NCI-H226 (cell line): ENCODE results near the gene IKZF2.

Experiments used
- DNase-seq: peaks from one replicate; pipeline ENCODE4 v3.0.0-alpha.2; 2015

The IKZF2 gene

DNA sequence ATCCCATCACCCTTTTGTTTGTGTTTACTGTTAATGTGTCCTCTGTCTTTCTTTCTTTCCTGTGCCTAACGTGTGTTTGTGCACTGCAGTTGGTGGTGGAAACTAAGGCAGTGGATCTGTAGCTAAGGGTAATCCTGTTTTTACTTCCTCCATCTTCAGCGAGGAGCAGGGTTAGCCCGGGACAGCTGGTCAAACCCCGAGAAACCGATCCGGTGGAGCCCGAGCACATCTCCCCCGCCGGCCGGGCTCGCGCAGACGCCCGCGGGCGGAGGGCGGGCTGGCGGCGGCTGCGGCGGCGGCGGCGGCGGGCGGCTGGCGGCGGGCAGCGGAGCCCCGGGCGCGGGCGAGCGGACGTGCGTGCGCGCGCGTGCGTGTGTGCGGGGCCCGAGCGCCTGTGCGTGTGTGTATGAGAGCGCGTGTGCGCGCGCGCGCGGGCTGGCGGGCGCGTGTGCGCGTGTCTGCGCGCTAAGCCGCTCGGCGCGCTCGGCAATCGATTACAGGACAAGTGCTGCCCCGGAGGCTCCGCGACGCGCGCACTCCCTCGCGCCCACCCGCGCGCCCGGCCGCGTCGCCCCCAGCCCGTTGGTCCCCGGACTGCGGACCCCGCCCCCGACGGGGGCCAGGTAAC, at the start of gene IKZF2:
IKZF2 (minus strand) TSS at position 176 of the 628 bp plus-strand sequence. CDS start 2,983 bp downstream, outside the sequence.
- DNase-seq, result peak; percentile 47

DNA sequence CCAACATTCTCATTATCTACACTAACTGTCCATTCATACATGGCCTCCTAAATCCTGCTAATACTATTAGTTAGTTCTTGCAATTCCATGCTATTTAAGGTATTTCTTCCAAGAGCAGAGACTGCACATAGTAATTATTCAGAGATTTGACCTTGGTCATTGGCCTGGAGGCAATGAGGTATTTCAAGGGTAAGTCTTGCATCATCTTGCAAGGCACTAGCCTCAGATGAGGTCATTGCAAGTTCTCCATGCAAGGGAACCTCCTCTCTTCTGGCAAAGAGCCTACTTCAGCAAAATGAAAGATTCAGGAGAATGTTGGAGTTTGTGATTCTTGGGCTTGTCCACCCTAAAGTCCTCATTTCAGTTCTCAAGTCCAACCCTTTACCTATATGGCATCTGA, 48.5 kb upstream of the IKZF2 start:
- DNase-seq, result peak; percentile 25

DNA sequence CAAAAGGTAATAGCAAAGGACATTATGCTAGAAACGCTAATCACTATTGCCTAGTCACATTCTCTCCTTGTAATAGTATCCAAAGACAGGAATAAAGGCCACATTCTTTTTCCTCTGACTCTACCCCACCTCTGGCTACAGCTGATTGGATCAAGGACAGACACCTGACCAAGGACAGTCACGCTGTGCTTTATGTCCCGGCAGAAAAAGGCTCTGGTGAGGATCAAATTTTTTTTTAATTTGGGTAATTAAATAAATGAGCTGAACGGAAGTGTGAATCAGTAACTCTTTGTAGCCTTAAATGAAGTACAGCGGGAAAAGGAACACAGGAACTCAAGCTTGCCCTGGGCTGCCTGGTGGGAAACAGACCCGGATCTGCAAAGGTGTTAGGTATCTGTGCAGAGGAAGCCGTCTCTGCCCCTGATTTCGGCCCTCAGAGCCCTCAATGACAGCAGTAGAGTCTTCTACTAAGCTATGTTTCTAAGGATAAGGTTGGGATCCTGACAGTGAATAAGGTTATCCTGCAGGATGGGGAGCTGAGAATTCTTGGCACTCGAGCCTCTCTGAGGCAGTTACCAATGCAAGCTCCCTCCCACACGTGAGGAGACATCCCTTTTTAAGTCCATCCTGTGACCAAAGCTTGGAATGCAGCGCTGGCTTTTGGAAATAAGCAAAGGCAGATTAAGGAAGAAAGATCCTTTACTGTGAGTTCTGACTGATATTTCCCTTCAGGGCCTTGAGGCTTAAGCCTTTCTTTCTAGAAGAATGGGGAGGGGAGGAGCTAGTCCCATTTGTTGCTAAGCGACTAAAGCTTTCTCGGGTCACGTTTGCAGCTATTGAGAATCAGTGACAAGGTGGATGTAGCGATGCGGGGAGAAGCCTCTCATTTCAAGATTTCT, 37.8 kb upstream of the IKZF2 start:
- DNase-seq, result peak; percentile 25

DNA sequence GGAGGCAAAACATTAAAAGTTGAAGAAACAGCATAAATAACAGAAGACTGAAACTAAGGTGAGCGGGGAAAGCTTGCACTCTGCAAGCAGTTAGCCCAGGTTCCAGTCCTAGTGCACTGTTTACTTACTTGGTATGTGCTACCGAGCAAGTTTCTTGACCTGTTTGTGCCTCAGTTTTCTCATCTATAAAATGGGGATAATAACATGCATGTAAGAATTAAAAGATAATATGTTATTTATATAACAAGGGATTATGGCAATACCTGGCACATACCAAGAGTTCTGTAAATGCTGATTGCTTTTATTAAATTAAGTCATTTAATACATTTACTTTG, 37.1 kb upstream of the IKZF2 start:
- DNase-seq, result no peak

DNA sequence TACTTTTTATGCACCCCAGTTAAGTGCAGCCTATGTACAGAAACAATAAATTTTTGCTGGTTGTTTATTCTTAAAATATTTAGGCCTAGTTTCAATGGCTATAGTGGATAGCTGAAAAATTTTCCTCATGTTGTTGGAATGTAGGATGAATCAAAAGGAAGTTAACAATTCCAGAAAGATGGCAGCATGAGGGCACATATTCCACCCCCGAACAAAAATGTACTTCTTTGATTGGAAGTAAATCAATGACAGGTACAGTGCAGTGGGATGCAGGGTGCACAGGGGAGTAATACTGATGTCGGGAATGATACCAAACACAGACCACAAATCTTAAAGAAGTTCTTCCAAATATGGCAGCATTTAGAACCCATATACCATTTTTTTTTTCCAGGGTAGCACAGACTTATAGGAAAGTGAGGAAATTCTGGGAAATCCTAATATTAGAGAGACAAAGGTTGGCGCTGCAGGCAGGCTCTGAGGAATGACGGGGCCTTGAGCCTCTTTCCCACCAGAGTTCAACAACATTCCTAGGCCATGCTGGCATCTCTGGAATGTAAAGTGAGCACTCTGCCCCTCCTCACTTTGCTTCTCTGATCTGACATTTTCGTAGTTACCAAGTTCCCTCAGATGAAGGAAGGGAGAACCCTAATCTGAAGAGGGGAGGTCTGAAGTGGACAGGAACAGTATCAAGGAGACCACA, 36.6 kb upstream of the IKZF2 start:
- DNase-seq, result peak; percentile 76

DNA sequence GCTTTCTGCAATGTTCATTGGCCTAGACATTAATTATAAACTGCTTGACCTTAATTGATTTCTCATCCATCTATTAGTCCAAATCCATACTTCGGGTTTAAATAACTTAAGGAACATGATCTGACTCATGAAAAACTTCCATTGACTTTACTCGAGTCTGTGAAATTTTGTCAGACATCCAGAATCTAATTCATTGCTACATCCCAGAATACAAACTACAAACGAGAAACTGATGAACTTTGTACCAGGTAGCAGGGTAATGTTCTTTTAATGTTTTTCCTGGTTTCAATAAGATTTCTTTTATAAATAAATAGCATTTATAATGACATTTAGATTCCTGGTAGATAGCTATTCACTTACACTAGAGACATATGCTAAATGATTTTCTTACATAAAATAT, 36.0 kb upstream of the IKZF2 start:
- DNase-seq, result no peak

DNA sequence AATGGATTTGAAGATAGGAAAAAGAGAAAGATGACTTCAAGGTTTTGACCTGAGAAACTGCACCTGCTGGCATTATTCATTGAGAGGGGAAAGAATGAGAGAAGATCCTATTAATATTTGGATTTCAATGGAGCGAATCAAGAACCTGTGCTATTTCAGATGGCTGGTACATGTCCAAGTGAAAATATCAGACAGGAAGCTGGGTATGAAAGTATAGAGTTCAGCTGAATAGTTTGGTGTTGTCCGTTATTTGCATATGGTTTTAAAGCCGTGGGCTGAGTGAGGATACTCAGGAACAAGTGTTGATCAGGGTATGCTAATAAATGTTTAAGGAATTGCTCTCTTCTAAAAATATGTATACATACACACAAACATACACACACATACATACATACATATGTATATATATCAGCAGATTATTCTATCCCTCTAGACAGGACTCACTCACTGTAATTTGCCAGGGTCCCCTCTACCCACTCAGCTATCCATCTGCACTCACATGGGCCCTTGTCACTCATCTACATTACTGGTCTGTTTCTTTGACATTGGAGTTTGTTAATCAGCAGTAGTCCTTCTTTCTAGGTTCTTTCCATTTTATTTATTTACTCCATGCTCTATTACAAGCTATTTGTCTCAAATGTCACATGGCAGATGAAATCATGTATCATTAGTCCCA, 33.9 kb upstream of the IKZF2 start:
- DNase-seq, result no peak

DNA sequence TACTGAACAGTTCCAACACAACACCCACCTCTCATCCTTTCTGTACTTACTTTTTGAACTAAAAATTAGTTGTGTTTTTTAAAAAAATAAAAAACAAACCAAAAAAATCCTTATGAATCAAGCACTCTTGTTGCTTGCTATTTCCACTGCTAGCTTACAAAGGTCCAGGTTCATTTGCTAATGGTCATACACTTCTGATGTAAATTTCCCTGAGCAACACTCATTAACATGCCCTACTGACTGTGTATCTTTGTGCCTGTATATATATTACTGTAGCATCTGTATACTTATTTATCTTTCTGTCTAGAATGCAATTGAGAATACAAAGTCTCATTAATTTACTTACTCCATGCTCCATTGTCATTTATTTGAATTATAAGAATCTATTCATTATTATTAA, 30.3 kb upstream of the IKZF2 start:
- DNase-seq, result no peak

DNA sequence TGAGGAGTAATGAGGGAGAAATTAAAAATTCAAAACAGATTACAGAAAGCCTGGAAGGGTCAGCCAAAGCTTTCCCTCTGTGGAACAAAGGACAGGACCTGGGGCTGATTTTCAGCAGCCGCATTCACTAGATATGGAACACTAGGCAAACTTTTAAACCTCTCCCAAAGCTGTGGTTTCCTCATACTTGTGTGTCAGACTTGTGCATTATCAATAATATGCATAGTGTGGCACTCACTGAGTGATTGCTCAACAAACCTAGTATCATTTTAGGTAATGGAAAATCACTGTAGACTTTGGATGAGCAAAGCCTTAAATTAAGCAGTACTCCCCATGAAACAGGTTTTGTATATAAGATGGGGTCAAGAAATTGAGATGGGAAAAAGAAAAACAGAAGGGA, 26.3 kb upstream of the IKZF2 start:
- DNase-seq, result no peak

DNA sequence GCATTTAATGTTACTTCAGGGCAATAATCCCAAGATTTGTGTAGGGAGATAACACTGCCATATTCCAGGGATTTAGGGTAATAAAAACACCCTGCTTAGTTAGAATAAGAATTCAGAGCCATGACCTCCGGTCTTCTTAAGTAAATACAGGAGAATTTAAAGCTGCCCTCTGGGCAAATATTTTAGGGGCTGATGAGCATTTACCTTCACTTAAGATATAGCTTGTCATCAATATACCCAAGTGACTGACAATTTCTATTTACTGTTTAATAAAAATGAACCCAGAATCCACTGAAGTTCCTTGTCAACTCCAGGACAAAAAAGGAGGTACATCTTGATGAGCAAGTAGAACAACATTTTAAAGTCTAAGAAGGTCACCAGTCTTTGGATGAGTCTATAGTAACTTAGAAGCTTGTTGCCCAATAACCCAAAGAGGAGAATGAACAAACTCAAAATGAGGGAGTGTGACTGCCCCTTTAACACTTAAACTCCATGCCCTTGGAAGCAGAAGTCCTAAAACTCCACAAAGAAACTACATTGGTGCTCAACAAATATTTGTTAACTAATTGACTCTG, 24.3 kb upstream of the IKZF2 start:
- no peak for DNase-seq

DNA sequence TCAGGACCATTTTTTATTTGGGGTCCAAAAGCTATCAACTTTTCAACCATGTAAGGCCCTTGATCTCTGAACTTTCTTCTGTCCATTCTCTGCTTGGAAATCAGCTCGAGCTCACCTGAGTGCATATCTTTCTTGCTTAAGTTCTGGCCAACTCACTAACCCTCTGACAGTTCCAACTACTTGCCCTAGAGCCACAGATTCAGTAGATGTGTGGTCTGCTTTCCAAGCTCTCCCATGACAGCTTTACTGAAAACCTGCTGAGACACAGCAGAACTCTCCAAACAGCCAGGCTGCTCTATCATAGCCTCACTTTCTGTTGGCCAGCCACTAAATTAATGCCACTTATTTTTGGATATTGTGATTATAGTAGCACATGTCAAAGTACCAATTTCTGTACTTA, 21.2 kb upstream of the IKZF2 start:
- no peak for DNase-seq

DNA sequence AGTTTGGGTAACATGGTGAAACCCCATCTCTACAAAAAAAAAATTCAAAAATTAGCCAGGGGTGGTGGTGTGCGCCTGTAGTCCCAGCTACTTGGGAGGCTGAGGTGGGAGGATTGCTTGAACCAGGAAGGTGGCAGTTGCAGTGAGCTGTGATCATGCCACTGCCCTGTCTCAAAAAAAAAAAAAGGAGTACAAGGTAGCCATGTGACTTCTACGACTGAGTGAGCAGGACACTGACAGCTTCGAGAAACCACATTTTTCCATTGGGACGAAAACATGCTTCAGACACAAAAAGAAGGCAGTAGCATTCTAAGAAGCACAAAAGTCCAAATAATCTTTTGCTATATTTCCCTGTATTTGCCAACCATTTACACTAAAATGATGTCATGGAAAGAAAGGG, 19.7 kb upstream of the IKZF2 start:
- no peak for DNase-seq

DNA sequence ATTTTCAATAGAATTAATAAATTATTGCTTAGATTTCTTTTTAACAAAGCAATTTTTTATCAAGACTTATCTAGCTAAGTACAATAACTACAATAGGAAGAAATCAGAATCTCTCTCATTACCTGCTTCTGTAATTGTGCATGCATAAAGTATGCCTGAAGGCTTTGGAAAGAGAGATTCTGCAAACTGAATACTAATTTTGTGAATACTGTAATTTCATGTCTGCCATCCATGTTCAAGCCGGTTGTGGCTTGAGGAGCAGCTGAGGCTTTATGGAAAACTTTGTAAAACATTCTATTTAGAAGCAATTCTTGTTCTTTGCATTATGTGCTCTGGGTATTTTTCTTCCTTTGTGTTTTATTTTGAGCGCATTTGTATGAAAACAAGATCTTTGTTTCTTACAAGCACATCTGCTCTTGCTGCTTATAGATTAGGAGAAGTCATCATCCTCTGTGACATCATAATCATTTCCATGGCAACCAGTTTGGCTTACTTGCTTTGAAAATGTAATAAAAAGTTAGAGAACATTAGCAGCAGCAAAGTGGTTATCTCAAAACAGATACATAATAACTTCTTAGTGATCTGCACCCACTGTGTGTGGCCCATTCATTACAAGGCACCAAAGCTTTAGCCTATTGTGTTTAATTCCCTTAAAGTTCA, 16.0 kb upstream of the IKZF2 start:
- DNase-seq, result no peak

DNA sequence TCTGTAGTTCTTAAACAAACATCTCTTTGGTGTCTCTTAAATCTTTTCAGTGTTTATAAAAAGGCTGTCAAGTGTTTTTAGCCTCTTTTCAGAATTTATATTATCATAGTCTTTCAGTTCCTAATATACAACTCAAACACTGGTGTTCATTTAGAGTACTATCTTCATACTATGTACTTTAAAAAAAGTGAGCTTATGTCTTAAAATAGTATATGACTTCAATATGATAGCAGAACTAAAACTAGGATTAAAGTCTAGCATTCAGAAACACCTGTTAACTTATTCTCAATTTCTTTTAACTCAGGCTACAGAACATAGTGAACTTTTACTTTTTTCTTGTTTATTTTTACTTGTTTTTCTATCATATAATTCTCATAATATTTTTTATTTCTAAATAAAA, 14.7 kb upstream of the IKZF2 start:
- no peak for DNase-seq

DNA sequence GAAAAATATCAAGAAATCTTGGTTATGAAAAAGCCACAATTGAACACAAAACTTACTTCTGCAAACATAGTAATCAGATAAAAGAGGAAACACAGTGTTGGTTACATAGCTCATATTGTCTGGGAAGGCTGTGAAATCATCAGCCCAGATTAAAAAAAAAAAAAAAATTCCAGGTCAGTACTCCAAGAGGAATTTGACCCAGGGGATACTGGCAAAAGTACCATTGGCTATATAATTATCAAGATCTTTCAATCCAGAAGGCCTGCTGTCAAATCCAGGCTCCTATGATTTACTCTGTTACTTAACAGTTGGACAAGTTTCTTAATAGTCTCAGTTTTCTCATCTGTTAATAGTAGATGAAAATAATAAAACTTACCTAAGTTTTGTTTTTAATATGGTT, 12.9 kb upstream of the IKZF2 start:
- peak; percentile 6 for DNase-seq

DNA sequence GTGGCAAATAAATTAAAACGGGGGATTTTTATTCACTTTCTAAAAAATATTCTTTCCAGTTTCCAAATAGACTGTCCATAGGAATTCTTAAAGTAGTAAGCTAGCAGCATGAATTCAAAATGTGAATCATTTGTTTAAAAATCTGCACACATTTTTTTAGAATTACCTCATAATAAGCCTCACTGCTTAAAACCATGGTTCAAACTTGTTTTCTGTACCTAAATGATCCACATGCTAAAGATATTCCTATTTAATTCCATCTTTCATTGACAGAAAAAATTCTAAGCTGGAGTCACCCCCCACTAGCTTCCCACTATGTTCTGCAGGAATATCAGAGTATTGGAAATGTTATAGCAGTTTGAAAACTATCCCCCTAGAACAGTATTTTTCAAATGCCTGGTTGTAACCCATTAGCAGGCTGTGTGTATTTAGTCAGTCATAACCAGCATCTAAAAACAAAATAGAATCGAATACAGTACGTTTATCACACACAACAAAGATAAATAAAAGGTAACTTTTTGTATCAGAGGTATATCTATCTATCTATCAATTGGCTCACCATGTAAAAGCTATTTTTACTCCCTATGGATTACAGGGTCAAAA, 11.2 kb upstream of the IKZF2 start:
- DNase-seq, result no peak

DNA sequence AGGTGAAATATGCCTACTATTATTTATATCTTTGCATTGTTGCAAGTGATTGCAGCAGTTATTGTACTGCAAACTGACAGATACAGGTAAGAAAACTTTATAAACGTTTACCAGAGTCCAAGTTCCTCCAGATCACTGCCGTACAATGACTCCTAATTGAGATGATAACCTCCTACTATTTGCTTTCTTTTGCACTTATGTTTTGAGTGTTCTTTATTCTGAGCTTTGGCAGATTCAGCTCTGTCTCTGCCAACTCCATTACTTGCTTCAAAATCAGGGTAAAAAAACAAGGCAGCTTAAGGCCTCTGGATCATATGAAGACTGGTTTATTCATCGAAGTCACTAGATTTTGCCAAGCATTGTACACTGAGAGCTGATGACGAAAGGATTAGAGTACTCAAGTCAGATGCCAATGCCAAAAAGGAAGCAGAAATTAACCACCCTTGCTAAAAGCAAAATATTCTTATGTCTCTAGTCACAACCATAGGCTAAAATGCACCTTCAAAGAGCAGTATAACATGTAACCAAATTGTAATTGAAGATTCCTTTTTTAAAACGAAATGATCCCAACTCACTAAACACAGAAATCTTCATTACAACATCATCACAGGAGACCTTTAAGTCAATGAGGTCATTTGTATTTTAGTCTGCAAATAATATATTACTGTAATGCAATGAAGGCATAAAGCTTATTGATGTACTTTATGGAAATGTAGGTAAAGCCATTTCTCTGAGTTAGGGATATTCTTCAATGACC, 10.5 kb upstream of the IKZF2 start:
- DNase-seq, result no peak

DNA sequence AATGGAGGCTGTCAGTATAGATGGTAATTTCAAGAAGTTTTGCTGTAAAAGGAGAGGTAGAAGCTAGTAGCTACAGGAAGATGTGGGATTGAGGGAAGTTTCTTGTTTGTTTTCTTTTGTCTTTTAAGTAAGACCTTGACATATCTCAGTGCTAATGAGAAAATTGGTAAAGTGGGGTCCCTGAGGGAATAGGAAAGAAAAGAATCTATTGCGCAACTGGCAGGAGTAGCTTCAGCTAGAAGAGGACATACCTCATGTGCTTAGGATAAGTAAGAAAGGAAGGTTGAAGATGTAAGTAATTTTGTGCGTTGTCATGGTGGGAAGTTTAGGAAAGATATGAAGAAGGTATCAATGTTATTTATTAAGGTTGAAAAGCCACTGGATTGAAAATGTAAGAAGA, 8.4 kb upstream of the IKZF2 start:
- DNase-seq, result no peak

DNA sequence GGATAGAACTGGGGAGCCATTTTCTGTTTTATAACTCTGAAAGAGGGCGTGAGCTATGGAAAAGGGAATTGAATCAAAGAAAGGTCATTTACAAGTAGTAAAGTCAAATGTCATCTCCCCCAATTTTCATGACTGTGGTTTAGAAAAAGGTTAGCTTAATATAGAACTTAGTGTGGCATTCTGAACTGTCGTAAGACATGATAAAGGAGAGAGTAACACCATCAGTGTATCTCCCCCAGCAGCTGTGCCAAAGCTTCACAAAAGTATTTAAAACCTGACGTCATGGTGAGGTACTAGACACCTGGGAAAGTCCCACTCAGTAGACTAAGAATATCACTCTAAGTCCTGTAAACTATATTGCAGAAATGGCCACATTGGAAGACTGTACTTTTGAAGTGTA, 5.8 kb upstream of the IKZF2 start:
- no peak for DNase-seq

DNA sequence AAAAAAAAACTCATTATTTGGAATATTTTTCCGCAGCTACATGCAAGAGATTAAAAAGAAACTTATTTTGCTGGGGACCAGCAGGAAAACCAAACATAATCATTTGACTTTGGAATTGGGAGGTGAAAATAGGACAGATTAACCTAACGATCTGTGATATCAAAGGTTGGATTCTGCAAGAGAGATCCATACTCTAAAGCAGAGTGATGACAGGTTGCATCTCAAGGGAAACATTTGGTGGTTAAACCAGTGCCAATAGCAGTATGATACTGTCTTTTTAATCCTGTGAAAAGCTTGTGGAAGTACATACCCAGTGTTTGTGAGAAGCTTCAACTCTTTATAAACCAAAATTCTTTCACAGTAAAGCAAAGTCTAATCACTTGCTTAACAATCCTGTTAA, 5.3 kb upstream of the IKZF2 start:
- no peak for DNase-seq

DNA sequence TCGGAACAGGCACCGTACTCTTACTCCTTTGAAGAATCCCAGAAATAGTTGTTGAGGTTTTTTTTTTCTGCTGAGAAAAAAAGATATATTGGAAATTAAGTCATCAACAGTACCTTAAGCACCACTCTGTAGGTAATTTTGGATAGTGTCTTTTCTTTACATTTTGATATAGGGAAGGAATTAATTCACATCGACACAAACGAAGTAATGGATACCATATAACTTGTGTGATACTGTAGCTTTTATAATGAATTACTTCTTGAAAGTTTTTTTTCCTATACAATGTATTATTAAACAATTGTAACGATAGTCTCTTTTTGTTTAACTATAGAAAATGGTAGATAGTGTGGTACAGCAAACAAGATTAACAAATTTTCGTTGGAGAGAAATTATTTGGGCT, 1.5 kb upstream of the IKZF2 start:
- no peak for DNase-seq
